H9 (cell line): ENCODE measurements around the gene PEX7. TPM values are rescaled to one million over a fixed set of nuclear protein-coding genes. Genes with fewer than 3 reads are reported as not detected.

Source experiments
- DNase-seq: peaks from one replicate; pipeline ENCODE4 v3.0.0-alpha.2; 2017
- H2AFZ ChIP-seq: one replicate; pipeline ENCODE4 v1.6.1; 2013; ENCODE audit warnings: mild to moderate bottlenecking, low read length, control low read depth, moderate library complexity
- H2AK5ac ChIP-seq: 2 replicates; pipeline ENCODE4 v1.6.1; 2013; ENCODE audit warnings: low read length, control low read depth, mixed read lengths; ENCODE audit not compliant: insufficient read length
- H2BK120ac ChIP-seq: one replicate; pipeline ENCODE4 v1.6.1; 2013; ENCODE audit warnings: low read depth, mild to moderate bottlenecking, low read length, control low read depth, inconsistent platforms; ENCODE audit not compliant: poor library complexity, severe bottlenecking
- H2BK12ac ChIP-seq: 2 replicates; pipeline ENCODE4 v1.6.1; 2013; ENCODE audit warnings: low read length, control low read depth, mixed read lengths, low read depth; ENCODE audit not compliant: insufficient read length
- H2BK15ac ChIP-seq: 2 replicates; pipeline ENCODE4 v1.6.1; 2013; ENCODE audit warnings: low read depth, low read length, control low read depth
- H2BK20ac ChIP-seq: one replicate; pipeline ENCODE4 v1.6.1; 2013; ENCODE audit warnings: low read depth, mild to moderate bottlenecking, low read length, control low read depth, inconsistent platforms; ENCODE audit not compliant: poor library complexity, severe bottlenecking
- H2BK5ac ChIP-seq: 2 replicates; pipeline ENCODE4 v1.6.1; 2013; ENCODE audit warnings: low read length, control low read depth, mixed read lengths; ENCODE audit not compliant: insufficient read length
- H3K14ac ChIP-seq: 2 replicates; pipeline ENCODE4 v1.6.1; 2013; ENCODE audit warnings: low read length, control low read depth; ENCODE audit not compliant: insufficient read depth
- H3K18ac ChIP-seq: 2 replicates; pipeline ENCODE4 v1.6.1; 2013; ENCODE audit warnings: low read depth, mild to moderate bottlenecking, mixed read lengths, low read length, control low read depth; ENCODE audit not compliant: insufficient read length
- H3K23ac ChIP-seq: 2 replicates; pipeline ENCODE4 v1.6.1; 2013; ENCODE audit warnings: low read length, control low read depth, mixed read lengths, low read depth; ENCODE audit not compliant: insufficient read length
- H3K23me2 ChIP-seq: 2 replicates; pipeline ENCODE4 v1.6.1; 2013; ENCODE audit warnings: low read depth, mild to moderate bottlenecking, mixed read lengths, low read length, control low read depth; ENCODE audit not compliant: insufficient read length, poor library complexity, severe bottlenecking
- H3K27ac ChIP-seq: 2 replicates; pipeline ENCODE4 v1.5.1; 2013; ENCODE audit warnings: low read length, control low read depth, mixed read lengths, low read depth; ENCODE audit not compliant: insufficient read length
- H3K27me3 ChIP-seq: 2 replicates; pipeline ENCODE4 v1.6.1; 2013; ENCODE audit warnings: low read length, control low read depth, inconsistent platforms; ENCODE audit not compliant: insufficient read depth
- H3K4ac ChIP-seq: 2 replicates; pipeline ENCODE4 v1.6.1; 2013; ENCODE audit warnings: low read depth, mild to moderate bottlenecking, control low read depth, inconsistent platforms, low read length, moderate library complexity
- H3K4me1 ChIP-seq: 2 replicates; pipeline ENCODE4 v1.6.1; 2013; ENCODE audit warnings: low read length, control low read depth, inconsistent platforms; ENCODE audit not compliant: insufficient read depth
- H3K4me2 ChIP-seq: 2 replicates; pipeline ENCODE4 v1.6.1; 2013; ENCODE audit warnings: low read length, control low read depth, mixed read lengths; ENCODE audit not compliant: insufficient read length, insufficient read depth
- H3K56ac ChIP-seq: 2 replicates; pipeline ENCODE4 v1.6.1; 2013; ENCODE audit warnings: low read depth, mild to moderate bottlenecking, mixed read lengths, low read length, control low read depth; ENCODE audit not compliant: insufficient read length
- H3K79me1 ChIP-seq: 2 replicates; pipeline ENCODE4 v1.6.1; 2013; ENCODE audit warnings: low read depth, mild to moderate bottlenecking, moderate library complexity, low read length, control low read depth, inconsistent platforms; ENCODE audit not compliant: insufficient read depth, poor library complexity, severe bottlenecking
- H3K79me2 ChIP-seq: 2 replicates; pipeline ENCODE4 v1.6.1; 2013; ENCODE audit warnings: low read length, control low read depth, inconsistent platforms; ENCODE audit not compliant: insufficient read depth
- H3K9ac ChIP-seq: 2 replicates; pipeline ENCODE4 v1.6.1; 2013; ENCODE audit warnings: low read length, control low read depth, mixed read lengths; ENCODE audit not compliant: insufficient read length; ENCODE audit errors: extremely low read depth
- H3K9me3 ChIP-seq: one replicate; pipeline ENCODE4 v1.6.1; 2013; ENCODE audit warnings: low read depth, low read length, inconsistent platforms; ENCODE audit not compliant: control insufficient read depth
- H3T11ph ChIP-seq: one replicate; pipeline ENCODE4 v1.6.1; 2013; ENCODE audit warnings: mild to moderate bottlenecking, low read length, control low read depth, inconsistent platforms
- H4K20me1 ChIP-seq: one replicate; pipeline ENCODE4 v1.6.1; 2013; ENCODE audit not compliant: control insufficient read depth, insufficient read length, insufficient read depth
- H4K5ac ChIP-seq: 2 replicates; pipeline ENCODE4 v1.6.1; 2013; ENCODE audit warnings: low read depth, mild to moderate bottlenecking, mixed read lengths, low read length, control low read depth; ENCODE audit not compliant: insufficient read length
- H4K8ac ChIP-seq: replicated peaks from 2 replicates; pipeline ENCODE4 v1.6.1; 2013; ENCODE audit warnings: low read length, control low read depth, mixed read lengths, low read depth; ENCODE audit not compliant: insufficient read length
- H4K91ac ChIP-seq: 2 replicates; pipeline ENCODE4 v1.6.1; 2013; ENCODE audit warnings: low read depth, mild to moderate bottlenecking, moderate library complexity, mixed read lengths, low read length, control low read depth; ENCODE audit not compliant: insufficient read length
- H3K27ac Mint-ChIP-seq, 3 experiments: 2 replicates in 2 of 3; 3 replicates in 1 of 3; pipeline ENCODE4 v1.8.0; 2020 to 2021; ENCODE audit warnings: mixed read lengths in 3 of 3, mild to moderate bottlenecking in 1 of 3, moderate library complexity in 1 of 3
- H3K27me3 Mint-ChIP-seq: 2 replicates; pipeline ENCODE4 v1.8.0; 2021; ENCODE audit warnings: low read depth, mild to moderate bottlenecking, moderate library complexity, mixed read lengths
- H3K36me3 Mint-ChIP-seq, 3 experiments: 2 replicates in 2 of 3; 3 replicates in 1 of 3; pipeline ENCODE4 v1.8.0; 2020 to 2021; ENCODE audit warnings: low read depth in 3 of 3, mixed read lengths in 3 of 3; ENCODE audit not compliant: insufficient read depth in 1 of 3
- H3K4me1 Mint-ChIP-seq, 2 experiments: 2 replicates each; pipeline ENCODE4 v1.8.0; 2020; ENCODE audit warnings: mixed read lengths in 2 of 2
- H3K4me3 Mint-ChIP-seq, 2 experiments: 2 replicates in 1 of 2; 3 replicates in 1 of 2; pipeline ENCODE4 v1.8.0; 2020 to 2021; ENCODE audit warnings: mild to moderate bottlenecking in 2 of 2, mixed read lengths in 2 of 2, moderate library complexity in 1 of 2
- H3K9me3 Mint-ChIP-seq, 2 experiments: 2 replicates in 1 of 2; 3 replicates in 1 of 2; pipeline ENCODE4 v1.8.0; 2020; ENCODE audit warnings: mild to moderate bottlenecking in 2 of 2, mixed read lengths in 2 of 2, moderate library complexity in 1 of 2
- WGBS: extraction: QIAGEN DNeasy Blood & Tissue Kit; methylation state at CpG from one replicate; pipeline ENCODE4 v1.1.7; 2013; ENCODE audit warnings: missing lambda C conversion rate, low lambda C conversion rate, mixed read lengths; ENCODE audit not compliant: insufficient read length; ENCODE audit errors: extremely low coverage; 5-methylcytosine and 5-hydroxymethylcytosine counted together
- total RNA-seq: library from RNA; stranded (reverse); gene quantifications from 2 replicates; pipeline ENCODE4 v1.2.1, GENCODE V29; 2021
- TF ChIP-seq, protein P1 (sequence below): fragments of 200-600 bp; sonication (generic); conservative IDR thresholded peaks from 3 replicates; pipeline ENCODE4 v1.8.0; 2021; ENCODE audit warnings: antibody characterized with exemption, mild to moderate bottlenecking

The PEX7 gene
- total RNA-seq, 1 experiment from 2014 or later: 8.4 TPM

DNA sequence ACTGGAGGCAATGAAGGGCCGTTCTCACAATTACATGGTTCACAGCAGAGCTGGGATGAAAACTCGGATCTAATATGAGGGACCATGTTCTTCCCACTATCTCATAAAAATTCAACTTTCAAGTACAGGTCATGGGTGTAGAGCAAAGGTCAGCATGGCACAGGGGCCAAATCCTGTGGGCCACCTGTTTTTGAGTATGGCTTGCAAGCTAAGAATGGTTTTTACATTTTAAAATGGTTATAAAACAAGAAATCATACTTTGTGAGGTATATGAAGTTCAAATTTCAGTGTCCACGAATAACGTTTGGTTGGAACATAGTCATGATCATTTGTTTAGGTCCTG is 34.7 kb upstream of the PEX7 start:
- Histone ChIP-seq H4K20me1 (no peaks in the 10 kb centered on the region), H3K18ac (no peak overlapping the region), H3K9me3 (no peaks in the 10 kb centered on the region), H3K4me2 (no peak overlapping the region), H2AK5ac (no peak overlapping the region), H4K5ac (no peak overlapping the region), H2BK20ac (no peak overlapping the region), H3K27ac (no peak overlapping the region), H3T11ph (no peak overlapping the region), H3K14ac (no peak overlapping the region), H3K79me1 (no peaks in the 10 kb centered on the region), H2BK5ac (no peak overlapping the region), H3K56ac (no peak overlapping the region), H4K91ac (no peak overlapping the region), H2BK15ac (no peak overlapping the region), H4K8ac (no peak overlapping the region), H3K27me3 (peaks cover 9% of the 10 kb centered on the region; the same call in 1 of the 2 replicates), H3K79me2 (no peaks in the 10 kb centered on the region), H3K23me2 (peaks cover 2% of the 10 kb centered on the region), H2BK120ac (no peak overlapping the region), H2AFZ (no peak overlapping the region), H3K23ac (no peak overlapping the region), H2BK12ac (no peak overlapping the region), H3K4me1 (no peaks in the 10 kb centered on the region), H3K4ac (no peak overlapping the region), H3K9ac (no peak overlapping the region)
- peaks cover 32% of the 10 kb centered on the region for H3K27me3 Mint-ChIP-seq
- H3K27ac Mint-ChIP-seq: no peak overlapping the region
- TF ChIP-seq, protein P1, sequence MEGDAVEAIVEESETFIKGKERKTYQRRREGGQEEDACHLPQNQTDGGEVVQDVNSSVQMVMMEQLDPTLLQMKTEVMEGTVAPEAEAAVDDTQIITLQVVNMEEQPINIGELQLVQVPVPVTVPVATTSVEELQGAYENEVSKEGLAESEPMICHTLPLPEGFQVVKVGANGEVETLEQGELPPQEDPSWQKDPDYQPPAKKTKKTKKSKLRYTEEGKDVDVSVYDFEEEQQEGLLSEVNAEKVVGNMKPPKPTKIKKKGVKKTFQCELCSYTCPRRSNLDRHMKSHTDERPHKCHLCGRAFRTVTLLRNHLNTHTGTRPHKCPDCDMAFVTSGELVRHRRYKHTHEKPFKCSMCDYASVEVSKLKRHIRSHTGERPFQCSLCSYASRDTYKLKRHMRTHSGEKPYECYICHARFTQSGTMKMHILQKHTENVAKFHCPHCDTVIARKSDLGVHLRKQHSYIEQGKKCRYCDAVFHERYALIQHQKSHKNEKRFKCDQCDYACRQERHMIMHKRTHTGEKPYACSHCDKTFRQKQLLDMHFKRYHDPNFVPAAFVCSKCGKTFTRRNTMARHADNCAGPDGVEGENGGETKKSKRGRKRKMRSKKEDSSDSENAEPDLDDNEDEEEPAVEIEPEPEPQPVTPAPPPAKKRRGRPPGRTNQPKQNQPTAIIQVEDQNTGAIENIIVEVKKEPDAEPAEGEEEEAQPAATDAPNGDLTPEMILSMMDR: no peak
- H3K4me1 Mint-ChIP-seq: peaks cover 12 to 13% of the 10 kb centered on the region in 2 experiments
- no peak overlapping the region for H3K4me3 Mint-ChIP-seq
- H3K9me3 Mint-ChIP-seq: no peaks in the 10 kb centered on the region
- peaks cover 0 to 2% (median 0%) of the 10 kb centered on the region in 3 experiments; a peak in 2 of 7 replicates for H3K36me3 Mint-ChIP-seq
- no peak for DNase-seq
- no CpG with 5 or more reads among the region's 4 CpGs for WGBS
